ENCODE data around the gene MTMR11. TPM values are rescaled to one million over a fixed set of nuclear protein-coding genes. Genes with fewer than 3 reads are reported as not detected.
A peak's percentile ranks its signal among the peaks of the same experiment; 100 is the strongest.

MTMR11 gene
- total RNA-seq, 1 experiment from 2014 or later, result 7.1 TPM

- TF ChIP-seq ETV6 (CRISPR knock-in tag; IDR thresholded peaks at IDR 0.05) (peak; percentile 12), STAT6 (CRISPR knock-in tag; conservative IDR thresholded peaks at IDR 0.05; ENCODE audit: low read depth) (no peak), USF1 (CRISPR knock-in tag; IDR thresholded peaks at IDR 0.05) (peak; percentile 100), NR1H2 (CRISPR knock-in tag; IDR thresholded peaks at IDR 0.05) (no peak), GTF2I (CRISPR knock-in tag; conservative IDR thresholded peaks at IDR 0.05) (no peak), IRF2 (CRISPR knock-in tag; IDR thresholded peaks at IDR 0.05; ENCODE audit: borderline replicate concordance, low read depth) (no peak), TP53 (CRISPR knock-in tag; IDR thresholded peaks at IDR 0.05) (no peak), IRF1 (CRISPR knock-in tag; IDR thresholded peaks at IDR 0.05) (peak; percentile 19; the same call in 1 of the 2 replicates), KAT7 (CRISPR knock-in tag; IDR thresholded peaks at IDR 0.05; ENCODE audit: borderline replicate concordance) (no peak), JAZF1 (CRISPR knock-in tag; IDR thresholded peaks at IDR 0.05) (no peak), SP1 (CRISPR knock-in tag; conservative IDR thresholded peaks at IDR 0.05) (0 out of 2 replicates have a peak, but pooled peaks have one; percentile 25), E2F5 (CRISPR knock-in tag; IDR thresholded peaks at IDR 0.05) (peak; percentile 72), ARID4B (CRISPR knock-in tag; IDR thresholded peaks at IDR 0.05; ENCODE audit: borderline replicate concordance) (0 out of 2 replicates have a peak, but pooled peaks have one; percentile 28), ERG (CRISPR knock-in tag; IDR thresholded peaks at IDR 0.05) (no peak), ZNF423 (CRISPR knock-in tag; IDR thresholded peaks at IDR 0.05) (no peak), E2F1 (CRISPR knock-in tag; IDR thresholded peaks at IDR 0.05) (no peak), TEAD1 (CRISPR knock-in tag; IDR thresholded peaks at IDR 0.05) (peak; percentile 33; the same call in 1 of the 2 replicates), MXD4 (CRISPR knock-in tag; IDR thresholded peaks at IDR 0.05; ENCODE audit: borderline replicate concordance) (no peak), ELF4 (CRISPR knock-in tag; IDR thresholded peaks at IDR 0.05; ENCODE audit: low read depth) (no peak), RORB (CRISPR knock-in tag; IDR thresholded peaks at IDR 0.05) (no peak), SMAD3 (CRISPR knock-in tag; IDR thresholded peaks at IDR 0.05; ENCODE audit: borderline replicate concordance) (no peak), SMAD4 (CRISPR knock-in tag; IDR thresholded peaks at IDR 0.05) (no peak), PREB (CRISPR knock-in tag; IDR thresholded peaks at IDR 0.05; ENCODE audit: borderline replicate concordance) (no peak), TCF7 (CRISPR knock-in tag; IDR thresholded peaks at IDR 0.05; ENCODE audit: low read depth) (no peak), NFE2L1 (CRISPR knock-in tag; IDR thresholded peaks at IDR 0.05) (no peak; the same call in 1 of the 2 replicates), PRRX2 (CRISPR knock-in tag; IDR thresholded peaks at IDR 0.05) (0 out of 2 replicates have a peak, but pooled peaks have one; percentile 48)
Measured at GRCh38 chr1:149899460-149900284, 37.0 kb downstream of the MTMR11 start, which contains the start of gene BOLA1 (continued).
